PC-3 (cell line): Measurements from ENCODE around the gene LSP1. TPM values are rescaled to one million over a fixed set of nuclear protein-coding genes. Genes with fewer than 3 reads are reported as not detected.
A peak's percentile ranks its signal among the peaks of the same experiment; 100 is the strongest.

ENCODE experiments used
- ATAC-seq: fragments of 200-7000 bp; cut with Tn5 transposase; 2 replicates; pipeline ENCODE4 v1.9.1; 2020; ENCODE audit warnings: mild to moderate bottlenecking, moderate library complexity
- BruUV-seq: library from RNA; stranded (reverse); fragments of 400-500 nt; replicated peaks from 2 replicates; lab custom pipeline; 2021; lab: Mats Ljungman, UMichigan
- CTCF ChIA-PET: fragments of 300-600 bp; sonication (Branson Sonifier 250); formaldehyde crosslinking; loops from one replicate; lab custom pipeline; 2022; ENCODE audit warnings: antibody characterized with exemption; lab: Charles Lee
- POLR2A ChIA-PET: fragments of 300-600 bp; sonication (Branson Sonifier 250); formaldehyde crosslinking; loops from one replicate; lab custom pipeline; 2022; ENCODE audit warnings: antibody characterized with exemption; ENCODE audit not compliant: unreplicated experiment; lab: Charles Lee
- DNase-seq: peaks from one replicate; pipeline ENCODE4 v3.0.0-alpha.2; 2015
- H2AFZ ChIP-seq: fragments of 300-600 bp; sonication (generic); 2 replicates; pipeline ENCODE4 v1.6.0; 2016; ENCODE audit warnings: antibody characterized with exemption, low read length
- H3F3A ChIP-seq: fragments of 300-600 bp; sonication (generic); one replicate; pipeline ENCODE4 v1.6.0; 2017; ENCODE audit warnings: antibody characterized with exemption, low read length, control low read depth, mild to moderate bottlenecking; ENCODE audit not compliant: unreplicated experiment
- H3K27ac ChIP-seq: fragments of 300-600 bp; sonication (generic); 2 replicates; pipeline ENCODE4 v1.5.1; 2016; ENCODE audit warnings: mild to moderate bottlenecking, low read length
- H3K27me3 ChIP-seq: fragments of 300-600 bp; sonication (generic); 2 replicates; pipeline ENCODE4 v1.6.1; 2016; ENCODE audit warnings: low read length, mixed read lengths
- H3K36me3 ChIP-seq: fragments of 300-600 bp; sonication (generic); 2 replicates; pipeline ENCODE4 v1.6.1; 2016; ENCODE audit warnings: low read depth, mixed run types, low read length, mixed read lengths
- H3K4me1 ChIP-seq: fragments of 300-600 bp; sonication (generic); 2 replicates; pipeline ENCODE4 v1.5.1; 2016; ENCODE audit warnings: low read length; ENCODE audit not compliant: insufficient read depth
- H3K4me2 ChIP-seq: fragments of 300-600 bp; sonication (generic); 2 replicates; pipeline ENCODE4 v1.6.0; 2016; ENCODE audit warnings: low read length
- H3K4me3 ChIP-seq: fragments of 300-600 bp; sonication (generic); 2 replicates; pipeline ENCODE4 v1.5.1; 2016; ENCODE audit warnings: mild to moderate bottlenecking, low read length, mixed read lengths
- H3K79me2 ChIP-seq: fragments of 300-600 bp; sonication (generic); 2 replicates; pipeline ENCODE4 v1.6.1; 2017; ENCODE audit warnings: low read length, mixed read lengths
- H3K9ac ChIP-seq: fragments of 300-600 bp; sonication (generic); 2 replicates; pipeline ENCODE4 v1.6.0; 2016; ENCODE audit warnings: mild to moderate bottlenecking, low read length
- H3K9me2 ChIP-seq: fragments of 300-600 bp; sonication (generic); replicated peaks from 2 replicates; pipeline ENCODE4 v1.6.1; 2016; ENCODE audit warnings: mixed run types, low read length, mixed read lengths
- H3K9me3 ChIP-seq: fragments of 300-600 bp; sonication (generic); 2 replicates; pipeline ENCODE4 v1.6.1; 2016; ENCODE audit warnings: low read length, mixed read lengths
- H4K20me1 ChIP-seq: fragments of 300-600 bp; sonication (generic); 2 replicates; pipeline ENCODE4 v1.6.1; 2016; ENCODE audit warnings: low read length, mixed read lengths
- CTCF ChIP-seq: fragments of 300-600 bp; sonication (generic); conservative IDR thresholded peaks from 2 replicates; pipeline ENCODE4 v1.5.1; 2017; ENCODE audit warnings: antibody characterized with exemption, low read depth, mild to moderate bottlenecking, low read length
- EZH2 ChIP-seq: fragments of 300-600 bp; sonication (generic); IDR thresholded peaks from one replicate; pipeline ENCODE4 v1.6.1; 2017; ENCODE audit warnings: antibody characterized with exemption, mild to moderate bottlenecking, low read length; ENCODE audit not compliant: unreplicated experiment
- EZH2phosphoT487 ChIP-seq: fragments of 300-600 bp; sonication (generic); IDR thresholded peaks from 2 replicates; pipeline ENCODE4 v1.6.1; 2018; ENCODE audit warnings: mild to moderate bottlenecking, antibody characterized with exemption, low read length, borderline replicate concordance
- intact Hi-C: fragments of 100-400 bp; cut with micrococcal nuclease; formaldehyde crosslinking; loops from 2 replicates; pipeline ENCODE4 v1.9.0; 2023
- total RNA-seq: library from RNA; depleted of rRNA; stranded (reverse); fragments of >200 nt; gene quantifications from 2 replicates; pipeline ENCODE4 v1.2.3, GENCODE V29; 2014

Gene LSP1
- total RNA-seq, 1 experiment from 2014 or later = not detected

DNA sequence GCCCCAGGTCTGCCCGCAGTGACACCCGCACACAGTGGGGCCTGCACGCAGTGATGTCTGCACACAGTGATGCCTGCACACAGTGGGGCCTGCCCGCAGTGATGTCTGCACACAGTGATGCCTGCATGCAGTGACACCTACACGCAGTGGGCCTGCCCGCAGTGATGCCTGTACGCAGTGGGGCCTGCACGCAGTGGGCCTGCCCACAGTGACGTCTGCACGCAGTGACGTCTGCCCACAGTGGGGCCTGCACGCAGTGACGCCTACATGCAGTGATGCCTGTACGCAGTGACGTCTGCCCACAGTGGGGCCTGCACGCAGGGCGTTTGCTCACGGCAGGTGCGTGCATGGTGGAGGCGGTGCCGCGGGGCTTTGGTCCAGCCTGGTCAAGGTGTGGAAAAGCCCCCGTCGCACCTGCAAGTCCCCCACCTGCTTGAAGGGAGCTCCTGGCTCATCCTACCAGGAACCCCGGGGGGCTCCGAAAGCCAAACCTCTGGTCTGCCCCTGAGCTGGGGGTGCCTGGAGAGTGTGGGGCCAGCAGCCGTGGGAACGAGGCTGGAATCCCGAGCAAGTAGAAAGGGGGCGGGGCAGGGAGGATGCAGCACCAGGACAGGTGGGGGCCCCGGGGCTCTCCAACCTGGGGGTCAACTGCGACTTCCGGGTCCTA lies 27.0 kb upstream of the LSP1 start:
- H3K4me1 ChIP-seq = peaks cover 39% of the 10 kb centered on the region
- ChIA-PET CTCF (no interaction called here), POLR2A (no interaction called here)
- H3K27me3 ChIP-seq = no peaks in the 10 kb centered on the region
- H3K9me2 ChIP-seq = no peaks in the 10 kb centered on the region
- BruUV-seq = no TSS peak
- intact Hi-C loops = no loop called here
- no peaks in the 10 kb centered on the region for H4K20me1 ChIP-seq
- H3K9me3 ChIP-seq = no peaks in the 10 kb centered on the region
- H3K79me2 ChIP-seq = no peaks in the 10 kb centered on the region
- H3K4me3 ChIP-seq = no peak overlapping the region
- H3K36me3 ChIP-seq = no peaks in the 10 kb centered on the region
- TF ChIP-seq EZH2phosphoT487 = no peak
- TF ChIP-seq CTCF = no peak
- no peak for TF ChIP-seq EZH2
- H3F3A ChIP-seq = no peaks in the 10 kb centered on the region
- no peak overlapping the region for H3K27ac ChIP-seq
- no peak for ATAC-seq
- DNase-seq = no peak
- no peak overlapping the region for H3K4me2 ChIP-seq
- H2AFZ ChIP-seq = no peak overlapping the region
- no peak overlapping the region for H3K9ac ChIP-seq

GRCh38 chr11:1826552-1827094 lies 26.3 kb upstream of the LSP1 start:
- intact Hi-C loops = no loop called here
- Histone ChIP-seq H3K9me3 (no peaks in the 10 kb centered on the region), H4K20me1 (no peaks in the 10 kb centered on the region), H2AFZ (peak overlapping the region; percentile 63), H3K27ac (no peak overlapping the region), H3F3A (no peaks in the 10 kb centered on the region), H3K9ac (no peak overlapping the region), H3K36me3 (no peaks in the 10 kb centered on the region), H3K79me2 (no peaks in the 10 kb centered on the region), H3K27me3 (no peaks in the 10 kb centered on the region), H3K4me2 (peak overlapping the region; percentile 75), H3K9me2 (no peaks in the 10 kb centered on the region), H3K4me3 (no peak overlapping the region), H3K4me1 (peaks cover 40% of the 10 kb centered on the region)
- ATAC-seq = peak; percentile 25
- DNase-seq = peak; percentile 43
- POLR2A ChIA-PET = no interaction called here
- no TSS peak for BruUV-seq
- CTCF ChIA-PET = interaction anchor here (0.5 kb wide), 1 partner anchor 55 kb away, joined by 4 read pairs; no protein-coding TSS in a partner anchor
- TF ChIP-seq EZH2 (no peak), CTCF (peak; percentile 51), EZH2phosphoT487 (no peak)
